ENCODE data around the gene ITPKB. TPM values are rescaled to one million over a fixed set of nuclear protein-coding genes. Genes with fewer than 3 reads are reported as not detected.
A peak's percentile ranks its signal among the peaks of the same experiment; 100 is the strongest.

ITPKB gene
- total and polyA plus RNA-seq, 7 donors, result 3.9 to 14.1 (median 8.9) TPM

- TF ChIP-seq, protein P1, sequence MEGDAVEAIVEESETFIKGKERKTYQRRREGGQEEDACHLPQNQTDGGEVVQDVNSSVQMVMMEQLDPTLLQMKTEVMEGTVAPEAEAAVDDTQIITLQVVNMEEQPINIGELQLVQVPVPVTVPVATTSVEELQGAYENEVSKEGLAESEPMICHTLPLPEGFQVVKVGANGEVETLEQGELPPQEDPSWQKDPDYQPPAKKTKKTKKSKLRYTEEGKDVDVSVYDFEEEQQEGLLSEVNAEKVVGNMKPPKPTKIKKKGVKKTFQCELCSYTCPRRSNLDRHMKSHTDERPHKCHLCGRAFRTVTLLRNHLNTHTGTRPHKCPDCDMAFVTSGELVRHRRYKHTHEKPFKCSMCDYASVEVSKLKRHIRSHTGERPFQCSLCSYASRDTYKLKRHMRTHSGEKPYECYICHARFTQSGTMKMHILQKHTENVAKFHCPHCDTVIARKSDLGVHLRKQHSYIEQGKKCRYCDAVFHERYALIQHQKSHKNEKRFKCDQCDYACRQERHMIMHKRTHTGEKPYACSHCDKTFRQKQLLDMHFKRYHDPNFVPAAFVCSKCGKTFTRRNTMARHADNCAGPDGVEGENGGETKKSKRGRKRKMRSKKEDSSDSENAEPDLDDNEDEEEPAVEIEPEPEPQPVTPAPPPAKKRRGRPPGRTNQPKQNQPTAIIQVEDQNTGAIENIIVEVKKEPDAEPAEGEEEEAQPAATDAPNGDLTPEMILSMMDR (IDR thresholded peaks at IDR 0.05), result no peak
- Histone ChIP-seq H3K36me3 (ENCODE audit: insufficient read depth in 1 of 2, low read depth in 1 of 2) (no peaks in the 10 kb centered on the region), H3K4me3 (peak overlapping the region; percentile 84), H3K27me3 (ENCODE audit: insufficient read depth in 3 of 3, low read length in 2 of 3) (no peaks in the 10 kb centered on the region), H3K9me3 (no peaks in the 10 kb centered on the region), H3K4me1 (peaks cover 49% of the 10 kb centered on the region), H3K27ac (peak overlapping the region; percentile 99)
- intact Hi-C loops (cut with DNase I), result loop anchor here (2.0 to 5.0 kb wide), 3 partner anchors 24 to 40 kb away; partner anchors contain the start of gene ITPKB (in 2 of the 2)
- ATAC-seq, result peak; percentile 83 to 90 (median 87)
- no peak for DNase-seq
- WGBS, 3 donors, result 24 to 34% (median 32%) methylated on average over 12 of the region's 12 CpGs
Observed at GRCh38 chr1:226702318-226702956, 36.6 kb downstream of the ITPKB start.

DNA sequence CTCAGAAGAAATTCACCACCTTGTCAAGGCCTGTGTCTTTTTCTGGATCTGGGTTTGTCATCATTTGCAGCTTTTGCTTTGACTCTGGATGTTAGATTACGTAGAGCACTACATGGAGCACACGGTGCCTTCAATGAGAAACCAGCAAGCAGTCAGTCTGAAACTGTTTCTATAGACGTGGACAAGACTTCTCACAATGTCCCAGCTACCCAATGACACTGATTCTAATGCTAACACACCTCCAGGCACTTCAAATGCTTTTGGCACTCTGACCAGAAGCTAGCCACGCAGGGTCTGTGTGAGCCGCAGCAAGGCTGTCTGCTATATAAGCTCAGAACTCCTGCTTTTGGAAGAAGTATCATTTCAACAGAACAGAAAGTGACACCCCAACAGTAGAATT lies 38.2 kb downstream of the ITPKB start:
- DNase-seq, result no peak
- Histone ChIP-seq H3K4me1 (peaks cover 52% of the 10 kb centered on the region), H3K4me3 (no peak overlapping the region), H3K9me3 (no peaks in the 10 kb centered on the region), H3K36me3 (ENCODE audit: insufficient read depth in 1 of 2, low read depth in 1 of 2) (no peaks in the 10 kb centered on the region), H3K27ac (peak overlapping the region; percentile 2), H3K27me3 (ENCODE audit: insufficient read depth in 3 of 3, low read length in 2 of 3) (no peaks in the 10 kb centered on the region)
- 84 to 91% (median 84%) methylated on average over 5 of the region's 5 CpGs for WGBS, 3 donors
- intact Hi-C loops (cut with DNase I), result loop anchor here (5.0 kb wide), 1 partner anchor 36 kb away; the partner anchor contains the start of gene ITPKB (in 2 of the 2)
- no peak for ATAC-seq
- TF ChIP-seq, protein P1 (IDR thresholded peaks at IDR 0.05), result no peak

DNA sequence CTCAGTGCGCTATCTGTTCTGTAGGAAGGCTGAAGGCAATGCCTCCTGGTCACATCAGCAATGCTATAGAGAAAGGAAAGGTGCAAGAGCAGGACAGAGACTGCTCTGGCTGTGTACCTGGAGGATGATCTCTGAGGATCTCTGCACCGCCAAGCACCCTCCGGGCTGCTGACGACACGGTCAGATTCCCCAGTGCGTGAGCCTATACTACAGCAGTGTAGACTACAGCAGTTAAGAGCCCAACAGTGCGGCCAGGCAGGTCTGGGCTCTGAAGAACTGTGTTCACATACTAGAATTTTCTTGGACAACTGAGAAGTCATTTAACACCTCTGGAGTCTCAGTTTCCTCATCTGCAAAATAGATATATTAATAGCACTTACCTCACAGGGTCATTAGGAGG lies 39.9 kb downstream of the ITPKB start:
- H3K27me3 ChIP-seq (ENCODE audit: insufficient read depth in 3 of 3, low read length in 2 of 3), result no peaks in the 10 kb centered on the region
- intact Hi-C loops (cut with DNase I), result no loop called here
- no peak overlapping the region for H3K4me3 ChIP-seq
- 53 to 94% (median 69%) methylated on average over 7 of the region's 7 CpGs for WGBS, 3 donors
- DNase-seq (no peak), ATAC-seq (no peak)
- TF ChIP-seq, protein P1 (IDR thresholded peaks at IDR 0.05), result no peak
- no peaks in the 10 kb centered on the region for H3K9me3 ChIP-seq
- H3K27ac ChIP-seq, result peak overlapping the region; percentile 26
- H3K4me1 ChIP-seq, result peaks cover 52% of the 10 kb centered on the region
- no peaks in the 10 kb centered on the region for H3K36me3 ChIP-seq (ENCODE audit: insufficient read depth in 1 of 2, low read depth in 1 of 2)

DNA sequence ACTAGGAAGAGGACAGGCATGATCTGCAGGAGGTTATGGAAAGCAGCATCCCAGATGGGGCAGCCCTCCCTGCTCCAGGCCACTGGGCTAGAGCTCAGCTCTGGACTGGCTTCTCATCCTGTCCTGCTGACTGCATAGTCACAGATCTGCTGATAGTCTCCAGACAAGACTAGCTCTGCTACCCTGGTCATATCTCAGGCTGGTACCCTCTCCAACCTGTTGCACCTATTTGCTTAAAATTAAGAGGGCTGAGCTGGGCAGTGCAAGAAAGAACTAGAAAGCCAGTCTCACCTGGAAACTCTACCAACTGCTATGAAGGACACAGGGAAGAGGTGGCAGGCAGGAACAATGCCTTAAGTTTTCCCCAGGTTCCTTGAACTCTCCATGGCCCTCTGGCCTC lies 40.4 kb downstream of the ITPKB start:
- no peaks in the 10 kb centered on the region for H3K9me3 ChIP-seq
- intact Hi-C loops (cut with DNase I), result no loop called here
- no peak overlapping the region for H3K4me3 ChIP-seq
- H3K36me3 ChIP-seq (ENCODE audit: insufficient read depth in 1 of 2, low read depth in 1 of 2), result no peaks in the 10 kb centered on the region
- TF ChIP-seq, protein P1 (IDR thresholded peaks at IDR 0.05), result no peak
- no peaks in the 10 kb centered on the region for H3K27me3 ChIP-seq (ENCODE audit: insufficient read depth in 3 of 3, low read length in 2 of 3)
- H3K4me1 ChIP-seq, result peaks cover 47% of the 10 kb centered on the region
- H3K27ac ChIP-seq, result peak overlapping the region; percentile 26
- ATAC-seq (no peak), DNase-seq (no peak)

Data from psoas muscle (tissue), 8 donors.